Right ventricle myocardium inferior (tissue), 1 donor: ENCODE results near the gene ZNF705A. TPM values are rescaled to one million over a fixed set of nuclear protein-coding genes. Genes with fewer than 3 reads are reported as not detected.
"Not testable (repeated sequence)": the region's sequence is repeated elsewhere in the genome, so short reads cannot be mapped to it uniquely, and the experiment has no call there.

ENCODE experiments used
- ATAC-seq: fragments of 200-7000 bp; cut with Tn5 transposase; one replicate; pipeline ENCODE4 v1.9.1; 2020; ENCODE audit warnings: mild to moderate bottlenecking, moderate library complexity
- DNase-seq: peaks from one replicate; pipeline ENCODE4 v3.0.0; 2021; ENCODE audit errors: missing footprints
- intact Hi-C: fragments of 100-400 bp; cut with DNase I; formaldehyde crosslinking; loops from one replicate; pipeline ENCODE4 v1.11.0; 2022
- total RNA-seq: library from RNA; stranded (reverse); fragmentation: NEBNext Ultra II Directional; extraction: Animal tissue kit (Norgen Biotek cat#: 25700); gene quantifications from one replicate; pipeline ENCODE4 v1.2.1, GENCODE V29; 2021
- donor health status: DM: no; HTN: yes; CAD: no; lungs with severe emphysema.

ZNF705A gene
- total RNA-seq, 1 donor from 2014 or later: not detected

DNA sequence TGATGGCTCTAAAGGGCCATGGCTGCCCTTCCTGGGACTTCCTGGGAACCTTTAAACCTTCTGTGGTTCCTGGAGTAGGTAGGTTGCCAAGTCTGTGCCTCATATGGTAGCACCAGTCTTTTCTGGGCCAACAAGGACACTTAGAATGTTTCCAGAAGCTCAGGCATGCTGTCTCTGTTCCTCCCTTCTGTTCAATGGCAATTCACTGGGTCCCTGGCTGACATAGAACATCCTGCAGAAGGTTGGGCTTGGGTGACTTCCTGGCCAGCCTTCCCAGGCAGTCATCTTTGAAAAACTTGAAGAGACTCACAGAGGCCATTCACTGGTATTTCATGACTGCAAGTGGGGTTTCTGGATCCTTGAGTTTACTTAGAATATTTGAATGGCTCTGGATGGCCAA, 24.5 kb downstream of the ZNF705A start:
- DNase-seq, ATAC-seq, intact Hi-C loops: not testable (repeated sequence)

DNA sequence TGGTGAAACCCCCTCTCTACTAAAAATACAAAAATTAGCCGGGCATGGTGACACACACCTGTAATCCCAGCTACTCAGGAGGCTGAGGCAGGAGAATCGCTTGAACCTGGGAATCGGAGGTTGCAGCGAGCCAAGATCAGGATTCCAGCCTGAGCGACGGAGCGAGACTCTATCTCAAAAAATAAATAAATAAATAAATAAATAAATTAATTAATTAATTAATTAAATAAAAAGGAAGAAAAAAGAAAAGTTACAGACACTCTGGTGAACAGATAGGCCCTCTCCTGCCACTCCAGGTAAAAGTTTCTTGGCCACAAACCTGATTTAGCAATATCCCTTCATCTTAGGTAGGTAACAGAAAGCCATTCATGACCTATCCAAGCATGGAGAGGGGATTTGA, 26.1 kb downstream of the ZNF705A start:
- ATAC-seq, intact Hi-C loops, DNase-seq: not testable (repeated sequence)

DNA sequence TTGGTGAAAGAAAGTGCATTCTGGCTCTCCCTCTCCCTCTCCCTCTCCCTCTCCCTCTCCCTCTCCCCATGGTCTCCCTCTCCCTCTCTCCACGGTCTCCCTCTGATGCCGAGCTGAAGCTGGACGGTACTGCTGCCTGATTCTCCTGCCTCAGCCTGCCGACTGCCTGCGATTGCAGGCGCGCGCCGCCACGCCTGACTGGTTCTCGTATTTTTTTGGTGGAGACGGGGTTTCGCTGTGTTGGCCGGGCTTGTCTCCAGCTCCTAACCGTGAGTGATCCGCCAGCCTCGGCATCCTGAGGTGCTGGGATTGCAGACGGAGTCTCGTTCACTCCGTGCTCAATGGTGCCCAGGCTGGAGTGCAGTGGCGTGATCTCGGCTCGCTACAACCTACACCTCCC, 26.5 kb downstream of the ZNF705A start:
- ATAC-seq, intact Hi-C loops, DNase-seq: not testable (repeated sequence)

DNA sequence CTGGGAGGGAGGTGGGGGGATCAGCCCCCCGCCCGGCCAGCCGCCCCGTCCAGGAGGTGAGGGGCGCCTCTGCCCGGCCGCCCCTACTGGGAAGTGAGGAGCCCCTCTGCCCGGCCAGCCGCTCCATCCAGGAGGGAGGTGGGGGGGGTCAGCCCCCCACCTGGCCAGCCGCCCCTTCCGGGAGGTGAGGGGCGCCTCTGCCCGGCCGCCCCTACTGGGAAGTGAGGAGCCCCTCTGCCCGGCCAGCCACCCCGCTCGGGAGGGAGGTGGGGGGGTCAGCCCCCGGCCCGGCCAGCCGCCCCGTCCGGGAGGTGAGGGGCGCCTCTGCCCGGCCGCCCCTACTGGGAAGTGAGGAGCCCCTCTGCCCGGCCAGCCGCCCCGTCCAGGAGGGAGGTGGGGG, 27.4 kb downstream of the ZNF705A start:
- ATAC-seq, intact Hi-C loops, DNase-seq: not testable (repeated sequence)

GRCh38 chr12:8188088-8188487, 31.3 kb downstream of the ZNF705A start:
- ATAC-seq, intact Hi-C loops: not testable (repeated sequence)

DNA sequence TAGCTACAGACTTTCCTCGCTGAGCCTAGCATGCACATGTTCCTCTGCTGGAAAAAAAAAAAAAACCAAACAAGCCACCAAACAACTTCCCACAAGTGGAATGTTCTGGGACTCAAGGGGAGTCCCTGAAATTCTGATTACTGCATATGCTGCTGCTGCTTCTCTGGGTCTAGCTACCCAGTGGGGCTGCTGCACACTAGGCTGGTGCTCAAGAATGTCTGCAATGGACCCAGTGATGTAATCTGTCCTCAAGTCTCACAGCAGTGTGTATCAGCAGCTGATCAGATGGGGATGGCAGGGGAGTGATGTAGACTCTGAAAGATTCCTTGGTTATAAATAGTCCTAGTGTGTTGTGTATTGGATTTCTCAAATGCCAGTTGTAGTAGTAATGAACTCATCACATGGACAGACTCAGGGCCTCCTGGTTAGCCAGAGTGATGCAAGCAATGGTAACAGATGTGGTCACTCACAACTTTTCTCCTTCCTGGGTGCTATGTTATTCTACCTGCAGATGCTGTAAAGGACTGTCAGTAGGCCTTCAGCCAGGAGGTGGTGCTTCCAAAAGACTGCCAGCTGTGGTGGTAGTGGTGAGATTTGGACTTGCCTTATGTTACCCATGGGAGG, 41.0 kb downstream of the ZNF705A start:
- DNase-seq, ATAC-seq, intact Hi-C loops: not testable (repeated sequence)

More at GRCh38 chr12:8188088-8188487, 31.3 kb downstream of the ZNF705A start:
- not testable (repeated sequence) for DNase-seq

DNA sequence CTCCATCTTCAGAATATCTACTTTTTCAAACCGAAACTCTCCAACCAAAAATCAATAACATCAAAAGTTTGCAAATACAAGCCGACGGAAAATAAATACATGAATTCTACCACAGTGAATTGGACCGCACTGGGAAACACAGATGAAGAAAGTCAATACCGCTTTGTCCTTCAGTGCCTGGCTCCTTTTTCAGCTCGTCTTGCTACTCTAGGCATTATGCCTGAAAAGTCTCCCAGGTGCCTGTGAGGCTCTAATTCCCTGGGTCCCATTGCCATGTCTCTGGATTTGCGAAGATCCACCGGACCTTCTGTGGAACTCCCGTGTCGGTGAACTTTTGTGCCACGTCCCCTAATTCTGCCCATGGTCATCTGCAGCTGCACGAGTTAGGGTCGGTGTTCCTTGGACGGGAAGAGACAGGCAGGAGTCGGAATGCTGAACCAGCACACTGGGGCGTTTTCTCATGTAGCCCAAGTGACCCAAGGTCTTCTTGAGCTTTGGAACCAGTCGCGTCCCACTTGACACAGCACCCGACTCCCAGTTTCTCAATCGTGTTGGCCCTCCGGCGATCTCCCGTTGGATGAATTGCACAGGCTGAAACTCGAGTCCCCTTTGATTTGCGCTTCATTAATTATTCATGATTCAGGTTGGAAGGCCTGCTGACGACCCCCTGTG, 62.0 kb downstream of the ZNF705A start:
- intact Hi-C loops: not testable (repeated sequence)

DNA sequence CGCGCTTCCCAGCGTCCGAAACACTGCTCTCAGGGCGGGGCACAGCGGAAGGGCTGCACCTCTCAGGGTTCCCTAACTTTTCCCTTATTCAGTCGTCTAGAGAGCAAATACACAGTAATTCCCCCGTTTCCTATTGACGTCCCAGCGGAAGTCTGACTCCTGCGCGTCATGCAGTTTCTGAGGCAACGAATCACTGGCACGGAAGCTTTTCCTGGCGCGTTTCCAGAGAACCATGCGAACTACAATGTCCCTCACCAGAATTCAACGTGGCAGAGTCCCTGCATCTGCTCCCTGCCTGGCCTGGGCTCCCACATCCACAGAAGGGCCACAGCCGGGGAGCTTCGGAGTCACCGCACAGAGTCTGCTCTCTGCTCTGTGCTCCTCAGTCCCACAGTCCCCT, 64.6 kb downstream of the ZNF705A start:
- ATAC-seq, intact Hi-C loops, DNase-seq: not testable (repeated sequence)

More for the DNA sequence above, 62.0 kb downstream of the ZNF705A start:
- not testable (repeated sequence) for DNase-seq, ATAC-seq

DNA sequence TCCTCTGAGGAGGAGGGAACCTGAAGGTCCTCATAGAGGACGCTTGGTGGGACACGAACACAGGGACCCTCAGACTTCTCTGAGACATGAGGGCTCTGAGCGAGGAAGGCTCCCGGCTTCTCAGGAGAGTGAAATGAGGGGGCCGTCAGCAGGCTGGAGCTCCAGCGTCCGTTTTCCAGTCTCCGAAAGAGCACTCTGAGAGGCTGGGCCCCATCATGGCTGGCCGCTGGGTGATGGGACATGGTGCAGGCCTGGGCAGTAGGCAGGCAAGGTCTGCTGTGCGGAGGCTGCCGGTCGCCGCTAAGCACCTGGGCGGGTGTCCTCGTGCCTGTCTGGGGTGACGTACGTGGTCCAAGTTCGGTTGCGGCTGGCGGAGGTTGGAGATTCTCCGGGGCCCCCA, 65.0 kb downstream of the ZNF705A start:
- intact Hi-C loops, ATAC-seq, DNase-seq: not testable (repeated sequence)

DNA sequence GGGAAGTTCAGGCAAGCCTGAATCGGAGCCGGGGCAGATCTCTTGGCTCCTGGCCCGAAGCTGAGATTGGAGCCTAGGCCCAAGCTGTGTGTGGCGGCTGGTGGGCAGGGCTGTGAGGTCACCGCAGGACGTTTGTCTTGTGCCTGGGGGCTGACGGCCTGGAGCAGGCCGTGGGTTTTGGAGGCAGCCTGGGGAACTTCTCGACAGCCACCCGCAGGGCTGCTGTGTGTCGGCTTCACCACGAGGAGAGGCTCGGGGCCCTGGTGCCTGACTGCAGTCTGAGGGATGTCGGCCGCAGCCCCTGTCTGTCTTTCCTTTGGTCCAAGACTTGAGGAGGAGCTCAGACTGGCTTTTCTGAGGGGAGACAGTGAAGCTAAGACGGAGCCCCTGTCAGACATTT, 65.5 kb downstream of the ZNF705A start:
- intact Hi-C loops, ATAC-seq, DNase-seq: not testable (repeated sequence)

DNA sequence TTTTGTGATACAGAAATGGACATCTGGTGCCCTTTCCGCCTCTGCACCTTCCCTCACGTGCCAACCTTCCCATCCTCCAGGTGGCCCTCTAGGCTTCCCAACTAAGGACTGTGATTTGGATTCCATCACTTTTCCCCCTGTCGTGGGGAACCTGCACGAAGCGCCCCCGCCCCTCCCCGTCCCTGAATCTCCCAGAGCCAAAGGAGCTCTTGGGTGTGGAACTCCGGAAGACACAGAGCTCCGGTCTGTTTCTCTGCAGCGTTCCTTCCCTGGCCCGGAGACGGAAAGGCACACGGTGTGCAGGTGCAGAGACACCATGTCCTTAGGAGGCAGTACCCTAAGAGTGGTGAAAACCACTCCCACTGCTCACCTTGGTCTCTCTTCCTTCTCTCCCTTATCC, 66.8 kb downstream of the ZNF705A start:
- DNase-seq, ATAC-seq, intact Hi-C loops: not testable (repeated sequence)

GRCh38 chr12:8224782-8225181, 68.0 kb downstream of the ZNF705A start:
- ATAC-seq, DNase-seq, intact Hi-C loops: not testable (repeated sequence)

GRCh38 chr12:8226355-8226754, 69.5 kb downstream of the ZNF705A start:
- DNase-seq: no peak
- intact Hi-C loops: no loop called here
- ATAC-seq: no peak

GRCh38 chr12:8226992-8227731, 70.3 kb downstream of the ZNF705A start, which contains the start of gene FAM90A1:
Gene FAM90A1 (minus strand): TSS chr12:8227618. CDS start chr12:8224832, 2,786 bp downstream.
- peak; percentile 72 for DNase-seq

DNA sequence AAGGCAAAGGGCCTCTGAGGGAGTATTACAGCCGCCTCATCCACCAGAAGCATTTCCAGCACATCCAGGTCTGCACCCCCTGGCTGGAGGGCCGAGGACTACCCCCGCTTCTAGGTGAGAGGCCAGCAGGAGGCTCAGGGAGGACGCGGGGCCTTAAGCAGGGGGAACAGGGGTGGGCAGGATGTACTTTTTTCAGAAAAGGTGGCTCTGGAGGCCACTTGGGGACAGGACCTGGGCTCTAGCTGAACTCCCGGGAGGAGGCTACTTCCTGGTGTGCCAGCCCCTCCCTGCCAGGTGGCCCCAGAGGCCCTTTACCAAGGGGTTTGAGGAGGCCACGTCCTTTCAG, 70.9 kb downstream of the ZNF705A start:
- intact Hi-C loops, DNase-seq, ATAC-seq: not testable (repeated sequence)

More at GRCh38 chr12:8226992-8227731, 70.3 kb downstream of the ZNF705A start, which contains the start of gene FAM90A1:
- ATAC-seq, intact Hi-C loops: not testable (repeated sequence)

- DNase-seq, ATAC-seq, intact Hi-C loops: not testable (repeated sequence)
Measured at GRCh38 chr12:8228607-8229006, 71.8 kb downstream of the ZNF705A start.

GRCh38 chr12:8229486-8229885, 72.7 kb downstream of the ZNF705A start:
- DNase-seq, intact Hi-C loops, ATAC-seq: not testable (repeated sequence)
